Smooth muscle cell (in vitro differentiated cells): ENCODE results near the gene TUSC7. TPM values are rescaled to one million over a fixed set of nuclear protein-coding genes. Genes with fewer than 3 reads are reported as not detected.

Experiments used
- DNase-seq: peaks from one replicate; lab custom pipeline; 2025; ENCODE audit not compliant: unreplicated experiment; lab: John Stamatoyannopoulos, UW
- H2AFZ ChIP-seq: fragments of 200-600 bp; sonication (generic); 2 replicates; pipeline ENCODE4 v1.6.0; 2016; ENCODE audit warnings: antibody characterized with exemption, low read depth, mild to moderate bottlenecking
- H3F3A ChIP-seq: fragments of 200-600 bp; sonication (generic); 2 replicates; pipeline ENCODE4 v1.6.0; 2017; ENCODE audit warnings: antibody characterized with exemption, low read depth
- H3K27ac ChIP-seq: fragments of 200-600 bp; sonication (generic); 2 replicates; pipeline ENCODE4 v1.5.1; 2016; ENCODE audit warnings: low read depth, mild to moderate bottlenecking
- H3K27me3 ChIP-seq: fragments of 200-600 bp; sonication (generic); 2 replicates; pipeline ENCODE4 v1.6.1; 2016; ENCODE audit warnings: low read depth, mild to moderate bottlenecking
- H3K36me3 ChIP-seq: fragments of 200-600 bp; sonication (generic); 2 replicates; pipeline ENCODE4 v1.5.1; 2016; ENCODE audit warnings: low read depth
- H3K4me1 ChIP-seq: fragments of 200-600 bp; sonication (generic); 2 replicates; pipeline ENCODE4 v1.5.1; 2016; ENCODE audit warnings: low read depth
- H3K4me2 ChIP-seq: fragments of 200-600 bp; sonication (generic); 2 replicates; pipeline ENCODE4 v1.6.0; 2016; ENCODE audit warnings: mild to moderate bottlenecking
- H3K4me3 ChIP-seq: fragments of 200-600 bp; sonication (generic); 2 replicates; pipeline ENCODE4 v1.5.1; 2016; ENCODE audit warnings: mild to moderate bottlenecking
- H3K79me2 ChIP-seq: fragments of 200-600 bp; sonication (generic); 2 replicates; pipeline ENCODE4 v1.6.0; 2016; ENCODE audit warnings: low read depth, mild to moderate bottlenecking
- H3K9ac ChIP-seq: fragments of 200-600 bp; sonication (generic); 2 replicates; pipeline ENCODE4 v1.6.0; 2016; ENCODE audit warnings: low read depth
- H3K9me3 ChIP-seq: fragments of 200-600 bp; sonication (generic); replicated peaks from 2 replicates; pipeline ENCODE4 v1.5.1; 2016; ENCODE audit warnings: low read depth
- H4K20me1 ChIP-seq: fragments of 200-600 bp; sonication (generic); 2 replicates; pipeline ENCODE4 v1.6.0; 2016; ENCODE audit warnings: low read depth
- CTCF ChIP-seq: fragments of 200-600 bp; sonication (generic); IDR thresholded peaks from 2 replicates; pipeline ENCODE4 v1.5.1; 2017; ENCODE audit warnings: borderline replicate concordance, mild to moderate bottlenecking, antibody characterized with exemption; ENCODE audit not compliant: insufficient read depth, poor library complexity, severe bottlenecking
- WGBS: methylation state at CpG from one replicate; pipeline ENCODE4 v1.1.7; 2016; ENCODE audit warnings: low lambda C conversion rate; 5-methylcytosine and 5-hydroxymethylcytosine counted together
- polyA plus RNA-seq: library from polyadenylated mRNA; unstranded; fragments of >200 nt; fragmentation: Nextera tagmentation; extraction: Ambion mirVana; gene quantifications from 2 replicates; pipeline ENCODE4 v1.2.1, GENCODE V29; 2016
- total RNA-seq: library from RNA; depleted of rRNA; stranded (reverse); fragments of >200 nt; gene quantifications from 2 replicates; pipeline ENCODE4 v1.2.3, GENCODE V29; 2014

Gene TUSC7
- total and polyA plus RNA-seq, 2 experiments from 2014 or later, result 0.42 TPM; not detected in 1

DNA sequence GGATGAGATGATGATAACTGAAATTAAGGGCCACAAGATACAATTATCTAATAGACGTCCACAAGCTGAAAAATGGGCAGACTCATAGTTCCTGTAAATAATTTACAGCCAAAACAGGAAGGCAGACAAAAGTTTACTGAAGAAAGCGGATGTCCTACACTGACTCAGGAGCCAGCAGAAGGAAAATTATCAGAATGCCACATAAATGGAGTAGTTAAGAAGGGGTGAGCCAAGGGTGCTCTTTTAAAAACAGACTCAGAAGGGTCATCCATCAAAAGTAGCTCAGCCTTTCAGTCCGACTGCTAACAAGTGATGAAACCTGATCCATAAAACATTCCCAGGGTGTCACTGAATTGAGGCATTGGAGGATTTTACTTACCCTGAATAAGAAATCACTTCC, 39.8 kb downstream of the TUSC7 start:
- no peak overlapping the region for H3K27ac ChIP-seq
- H3K9me3 ChIP-seq, result no peaks in the 10 kb centered on the region
- H3K4me2 ChIP-seq, result no peak overlapping the region
- H3K27me3 ChIP-seq, result no peaks in the 10 kb centered on the region
- H2AFZ ChIP-seq, result no peak overlapping the region
- DNase-seq, result no peak
- no peak for TF ChIP-seq CTCF
- H3K4me1 ChIP-seq, result no peaks in the 10 kb centered on the region
- no peaks in the 10 kb centered on the region for H3F3A ChIP-seq
- H3K4me3 ChIP-seq, result no peak overlapping the region
- H3K36me3 ChIP-seq, result no peaks in the 10 kb centered on the region
- H3K79me2 ChIP-seq, result no peaks in the 10 kb centered on the region
- 22% methylated on average over 3 of the region's 3 CpGs for WGBS
- no peak overlapping the region for H3K9ac ChIP-seq
- H4K20me1 ChIP-seq, result no peaks in the 10 kb centered on the region

GRCh38 chr3:116757315-116757714, 47.7 kb downstream of the TUSC7 start:
- no peak overlapping the region for H3K4me3 ChIP-seq
- H3K79me2 ChIP-seq, result no peaks in the 10 kb centered on the region
- no peak overlapping the region for H2AFZ ChIP-seq
- no peaks in the 10 kb centered on the region for H3F3A ChIP-seq
- no peaks in the 10 kb centered on the region for H4K20me1 ChIP-seq
- 53% methylated on average over 2 of the region's 2 CpGs for WGBS
- H3K9ac ChIP-seq, result no peak overlapping the region
- DNase-seq, result no peak
- no peaks in the 10 kb centered on the region for H3K36me3 ChIP-seq
- no peaks in the 10 kb centered on the region for H3K27me3 ChIP-seq
- H3K4me1 ChIP-seq, result no peaks in the 10 kb centered on the region
- no peak overlapping the region for H3K27ac ChIP-seq
- no peak for TF ChIP-seq CTCF
- no peaks in the 10 kb centered on the region for H3K9me3 ChIP-seq
- no peak overlapping the region for H3K4me2 ChIP-seq

DNA sequence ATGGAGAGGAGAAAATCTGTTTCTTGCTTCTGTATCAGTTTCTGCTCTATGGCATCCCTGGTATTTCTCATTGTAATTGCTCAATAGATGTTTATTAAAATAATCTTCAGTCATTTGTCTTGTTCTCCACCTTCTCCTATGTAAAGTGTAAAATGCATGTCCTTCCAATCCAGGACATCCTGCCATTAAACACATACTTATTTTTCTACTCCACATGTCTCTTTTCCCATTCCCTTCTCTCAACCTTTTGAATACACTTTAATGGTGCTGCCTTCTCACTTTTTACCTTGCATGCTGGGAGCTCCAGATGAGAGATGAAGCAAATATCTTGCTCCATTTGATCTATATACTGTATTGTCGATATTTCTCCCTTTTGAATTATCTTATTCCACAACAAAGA, 49.7 kb downstream of the TUSC7 start:
- Histone ChIP-seq H3K79me2 (no peaks in the 10 kb centered on the region), H4K20me1 (no peaks in the 10 kb centered on the region), H3K9ac (no peak overlapping the region), H3F3A (no peaks in the 10 kb centered on the region), H3K9me3 (no peaks in the 10 kb centered on the region), H3K4me2 (no peak overlapping the region), H3K27ac (no peak overlapping the region), H3K4me1 (no peaks in the 10 kb centered on the region), H3K4me3 (no peak overlapping the region), H3K27me3 (no peaks in the 10 kb centered on the region), H3K36me3 (no peaks in the 10 kb centered on the region), H2AFZ (no peak overlapping the region)
- WGBS, result 92% methylated on average over 1 of the region's 1 CpG
- no peak for TF ChIP-seq CTCF
- no peak for DNase-seq
